GM19438 (cell line): Measurements from ENCODE around the gene TSSC4.

ENCODE experiments used
- ATAC-seq: cut with Tn5 transposase; IDR thresholded peaks from one replicate; pipeline ENCODE4 v1.9.1; 2021; ENCODE audit warnings: low read depth; ENCODE audit not compliant: unreplicated experiment

The TSSC4 gene

GRCh38 chr11:2368851-2369180 is 31.7 kb upstream of the TSSC4 start:
- ATAC-seq, result no peak

GRCh38 chr11:2369320-2369719 is 31.2 kb upstream of the TSSC4 start:
- no peak for ATAC-seq

- ATAC-seq, result no peak
Measured at GRCh38 chr11:2369896-2370295, 30.7 kb upstream of the TSSC4 start.

- ATAC-seq, result no peak
Measured at GRCh38 chr11:2374456-2375201, 25.9 kb upstream of the TSSC4 start.

- no peak for ATAC-seq
Measured at GRCh38 chr11:2375341-2375853, 25.2 kb upstream of the TSSC4 start.

- ATAC-seq, result no peak
Measured at GRCh38 chr11:2375964-2376551, 24.5 kb upstream of the TSSC4 start.

- ATAC-seq, result no peak
Measured at GRCh38 chr11:2376751-2377451, 23.6 kb upstream of the TSSC4 start, which contains the start of gene CD81. TSS of gene CD81 (plus strand) at chr11:2377310. CDS start at chr11:2377550, 240 bp downstream.

GRCh38 chr11:2377511-2378443 is 22.8 kb upstream of the TSSC4 start:
- ATAC-seq, result no peak

- ATAC-seq, result no peak
Measured at GRCh38 chr11:2378527-2379210, 21.9 kb upstream of the TSSC4 start.

GRCh38 chr11:2379466-2380174 is 20.9 kb upstream of the TSSC4 start:
- no peak for ATAC-seq

GRCh38 chr11:2380396-2380795 is 20.2 kb upstream of the TSSC4 start:
- ATAC-seq, result no peak

- ATAC-seq, result no peak
Measured at GRCh38 chr11:2380807-2381350, 19.7 kb upstream of the TSSC4 start.

GRCh38 chr11:2381494-2382128 is 18.9 kb upstream of the TSSC4 start:
- ATAC-seq, result no peak

GRCh38 chr11:2382129-2382517 is 18.4 kb upstream of the TSSC4 start:
- ATAC-seq, result no peak

GRCh38 chr11:2382936-2383851 is 17.4 kb upstream of the TSSC4 start:
- ATAC-seq, result no peak

- no peak for ATAC-seq
Measured at GRCh38 chr11:2383852-2384804, 16.4 kb upstream of the TSSC4 start.
